Activated CD4-positive, alpha-beta T cell treated with anti-CD3 and anti-CD28 coated beads, Interleukin-2, amount 50 U/mL, for 16 hours (primary cell): Measurements from ENCODE around the gene SERPINA3.
"Not testable (repeated sequence)": the region's sequence is repeated elsewhere in the genome, so short reads cannot be mapped to it uniquely, and the experiment has no call there.

Experiments
- DNase-seq: peaks from one replicate; pipeline ENCODE4 v3.0.0-alpha.2; 2020

The SERPINA3 gene

GRCh38 chr14:94612174-94612573, at the start of gene SERPINA3:
TSS of gene SERPINA3 (plus strand) at chr14:94612391. CDS start at chr14:94614442, 2,051 bp downstream.
- no peak for DNase-seq

GRCh38 chr14:94562941-94563883, 49.0 kb upstream of the SERPINA3 start:
- DNase-seq: no peak

GRCh38 chr14:94564381-94564780, 47.8 kb upstream of the SERPINA3 start:
- DNase-seq: no peak

GRCh38 chr14:94568186-94568585, 44.0 kb upstream of the SERPINA3 start:
- DNase-seq: no peak

GRCh38 chr14:94569381-94570001, 42.7 kb upstream of the SERPINA3 start:
- no peak for DNase-seq

- no peak for DNase-seq
Measured at GRCh38 chr14:94570002-94570400, 42.2 kb upstream of the SERPINA3 start.

- DNase-seq: no peak
Measured at GRCh38 chr14:94570440-94570839, 41.8 kb upstream of the SERPINA3 start.

GRCh38 chr14:94571395-94571794, 40.8 kb upstream of the SERPINA3 start:
- no peak for DNase-seq

GRCh38 chr14:94571950-94572349, 40.2 kb upstream of the SERPINA3 start:
- no peak for DNase-seq

- DNase-seq: no peak
Measured at GRCh38 chr14:94572637-94573303, 39.4 kb upstream of the SERPINA3 start.

GRCh38 chr14:94573475-94574277, 38.5 kb upstream of the SERPINA3 start:
- DNase-seq: no peak

GRCh38 chr14:94574336-94574735, 37.9 kb upstream of the SERPINA3 start:
- DNase-seq: no peak

GRCh38 chr14:94575730-94576585, 36.2 kb upstream of the SERPINA3 start:
- DNase-seq: no peak

GRCh38 chr14:94577472-94577871, 34.7 kb upstream of the SERPINA3 start:
- DNase-seq: not testable (repeated sequence)

- DNase-seq: no peak
Measured at GRCh38 chr14:94578712-94579111, 33.5 kb upstream of the SERPINA3 start.

GRCh38 chr14:94581127-94581999, 30.8 kb upstream of the SERPINA3 start, which contains the start of gene SERPINA5:
TSS of gene SERPINA5 (plus strand) at chr14:94581426. CDS start at chr14:94587363, 5,937 bp downstream.
- DNase-seq: no peak

- DNase-seq: no peak
Measured at GRCh38 chr14:94582199-94582750, 29.9 kb upstream of the SERPINA3 start.

GRCh38 chr14:94582851-94583250, 29.3 kb upstream of the SERPINA3 start:
- no peak for DNase-seq

- DNase-seq: no peak
Measured at GRCh38 chr14:94583557-94583956, 28.6 kb upstream of the SERPINA3 start.

GRCh38 chr14:94584591-94585280, 27.5 kb upstream of the SERPINA3 start:
- DNase-seq: no peak
